Fibroblast of lung (primary cell): ENCODE results near the gene SCYGR4.

Experiments used
- EZH2 ChIP-seq: IDR thresholded peaks from 2 replicates; pipeline ENCODE4 v1.5.1; 2012; ENCODE audit warnings: low read length, control low read depth, mild to moderate bottlenecking; ENCODE audit errors: missing control alignments
- TF ChIP-seq, protein P1 (sequence below), 2 donors: IDR thresholded peaks in 1 of 2; conservative IDR thresholded peaks in 1 of 2; 1 replicate in 1 of 2; 2 replicates in 1 of 2; pipeline ENCODE4 v1.5.1; 2011 to 2012; ENCODE audit warnings: low read length in 2 of 2, control low read depth in 1 of 2, inconsistent platforms in 1 of 2, low read depth in 1 of 2, mild to moderate bottlenecking in 1 of 2

DNA sequence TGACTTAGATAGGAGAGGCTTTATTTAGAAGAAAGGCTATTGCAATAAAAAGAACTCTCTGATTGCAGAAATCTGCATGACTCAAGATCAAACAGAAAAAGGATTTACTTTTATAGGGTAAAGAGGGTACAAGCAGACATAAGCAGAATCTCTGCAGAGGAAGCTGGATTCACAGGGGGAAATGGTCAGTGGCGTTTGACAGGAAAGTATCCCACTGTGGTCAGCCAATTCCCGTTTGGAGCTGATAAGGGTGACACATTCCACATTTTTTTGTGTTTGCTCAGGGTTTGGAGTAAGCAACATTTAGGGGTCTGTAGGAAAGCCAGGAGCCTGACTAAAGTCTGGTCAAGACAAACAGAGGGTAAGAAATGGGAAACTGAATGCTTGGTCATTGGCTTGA lies 25.4 kb downstream of the SCYGR4 start:
- TF ChIP-seq, protein P1, sequence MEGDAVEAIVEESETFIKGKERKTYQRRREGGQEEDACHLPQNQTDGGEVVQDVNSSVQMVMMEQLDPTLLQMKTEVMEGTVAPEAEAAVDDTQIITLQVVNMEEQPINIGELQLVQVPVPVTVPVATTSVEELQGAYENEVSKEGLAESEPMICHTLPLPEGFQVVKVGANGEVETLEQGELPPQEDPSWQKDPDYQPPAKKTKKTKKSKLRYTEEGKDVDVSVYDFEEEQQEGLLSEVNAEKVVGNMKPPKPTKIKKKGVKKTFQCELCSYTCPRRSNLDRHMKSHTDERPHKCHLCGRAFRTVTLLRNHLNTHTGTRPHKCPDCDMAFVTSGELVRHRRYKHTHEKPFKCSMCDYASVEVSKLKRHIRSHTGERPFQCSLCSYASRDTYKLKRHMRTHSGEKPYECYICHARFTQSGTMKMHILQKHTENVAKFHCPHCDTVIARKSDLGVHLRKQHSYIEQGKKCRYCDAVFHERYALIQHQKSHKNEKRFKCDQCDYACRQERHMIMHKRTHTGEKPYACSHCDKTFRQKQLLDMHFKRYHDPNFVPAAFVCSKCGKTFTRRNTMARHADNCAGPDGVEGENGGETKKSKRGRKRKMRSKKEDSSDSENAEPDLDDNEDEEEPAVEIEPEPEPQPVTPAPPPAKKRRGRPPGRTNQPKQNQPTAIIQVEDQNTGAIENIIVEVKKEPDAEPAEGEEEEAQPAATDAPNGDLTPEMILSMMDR (conservative IDR thresholded peaks at IDR 0.05 in 1 of 2, IDR thresholded peaks at IDR 0.05 in 1 of 2; ENCODE audit: low read depth in 1 of 2, low read length in 2 of 2): no peak
- TF ChIP-seq EZH2: no peak
